IPS DF 19.7 (cell line): ENCODE measurements around the gene ZNF580.

Experiments used
- DNase-seq: peaks from one replicate; pipeline ENCODE4 v3.0.0-alpha.2; 2013; ENCODE audit warnings: low read depth, low spot score

ZNF580 gene

GRCh38 chr19:55605637-55606470 is 34.9 kb upstream of the ZNF580 start, which contains the start of gene ZNF865:
ZNF865 (plus strand) TSS chr19:55605647; CDS start chr19:55613619, 7,972 bp downstream.
- DNase-seq, result no peak

- DNase-seq, result no peak
These were observed 34.4 kb upstream of the ZNF580 start for GRCh38 chr19:55606471-55606787.

GRCh38 chr19:55606817-55607216 is 34.0 kb upstream of the ZNF580 start:
- DNase-seq, result no peak

GRCh38 chr19:55609326-55609725 is 31.5 kb upstream of the ZNF580 start:
- no peak for DNase-seq

GRCh38 chr19:55611300-55611982 is 29.4 kb upstream of the ZNF580 start:
- no peak for DNase-seq

- DNase-seq, result no peak
These were observed 28.7 kb upstream of the ZNF580 start for GRCh38 chr19:55611983-55612645.

- DNase-seq, result no peak
These were observed 27.4 kb upstream of the ZNF580 start for GRCh38 chr19:55613396-55613795.

- no peak for DNase-seq
These were observed 26.7 kb upstream of the ZNF580 start for GRCh38 chr19:55613930-55614710.

- no peak for DNase-seq
These were observed 25.9 kb upstream of the ZNF580 start for GRCh38 chr19:55614711-55615542.

GRCh38 chr19:55615543-55616394 is 25.0 kb upstream of the ZNF580 start:
- DNase-seq, result no peak

GRCh38 chr19:55616395-55616875 is 24.4 kb upstream of the ZNF580 start:
- no peak for DNase-seq

- DNase-seq, result no peak
These were observed 23.4 kb upstream of the ZNF580 start for GRCh38 chr19:55617426-55617825.

GRCh38 chr19:55618426-55618825 is 22.4 kb upstream of the ZNF580 start:
- no peak for DNase-seq

GRCh38 chr19:55619286-55619685 is 21.5 kb upstream of the ZNF580 start:
- no peak for DNase-seq

- DNase-seq, result no peak
These were observed 20.2 kb upstream of the ZNF580 start for GRCh38 chr19:55620410-55621204.

- no peak for DNase-seq
These were observed 19.6 kb upstream of the ZNF580 start for GRCh38 chr19:55621205-55621672.

- no peak for DNase-seq
These were observed 19.1 kb upstream of the ZNF580 start for GRCh38 chr19:55621673-55622231.

- DNase-seq, result no peak
These were observed 18.4 kb upstream of the ZNF580 start for GRCh38 chr19:55622242-55622969.
